Fibroblast of lung (primary cell): ENCODE measurements around the gene HIVEP3. TPM values are rescaled to one million over a fixed set of nuclear protein-coding genes. Genes with fewer than 3 reads are reported as not detected.

Experiments
- DNase-seq, 2 donors: peaks; one replicate each; pipeline versions ENCODE4 v3.0.0 to v3.0.0-alpha.2; 2010; ENCODE audit warnings: low read depth in 2 of 2
- H2AFZ ChIP-seq: 2 replicates; pipeline ENCODE4 v1.5.1; 2012; ENCODE audit warnings: low read length, control low read depth, inconsistent platforms
- H3K27ac ChIP-seq: 2 replicates; pipeline ENCODE4 v1.5.1; 2011; ENCODE audit warnings: low read length, control low read depth; ENCODE audit not compliant: insufficient read depth
- H3K27me3 ChIP-seq: 2 replicates; pipeline ENCODE4 v1.5.1; 2011; ENCODE audit warnings: mild to moderate bottlenecking, low read length; ENCODE audit not compliant: control insufficient read depth, insufficient read depth
- H3K36me3 ChIP-seq: 2 replicates; pipeline ENCODE4 v1.5.1; 2011; ENCODE audit warnings: low read length; ENCODE audit not compliant: control insufficient read depth, insufficient read depth
- H3K4me1 ChIP-seq: 2 replicates; pipeline ENCODE4 v1.5.1; 2011; ENCODE audit warnings: low read length; ENCODE audit not compliant: control insufficient read depth, insufficient read depth; ENCODE audit errors: extremely low read depth
- H3K4me2 ChIP-seq: 2 replicates; pipeline ENCODE4 v1.5.1; 2011; ENCODE audit warnings: low read length, control low read depth; ENCODE audit not compliant: insufficient read depth; ENCODE audit errors: extremely low read depth
- H3K4me3 ChIP-seq, 4 experiments: fragments of 200-600 bp in 1 of 4; sonication (generic) in 1 of 4; replicated peaks in 1 of 4; 2 replicates each; pipeline ENCODE4 v1.5.1; 2011 to 2016; ENCODE audit warnings: low read length in 4 of 4, low read depth in 3 of 4, mild to moderate bottlenecking in 3 of 4, control low read depth in 2 of 4, inconsistent platforms in 1 of 4, mixed read lengths in 1 of 4; ENCODE audit not compliant: insufficient read depth in 1 of 4; ENCODE audit errors: control extremely low read depth in 1 of 4
- H3K79me2 ChIP-seq: 2 replicates; pipeline ENCODE4 v1.5.1; 2012; ENCODE audit warnings: mild to moderate bottlenecking, low read length, inconsistent platforms; ENCODE audit not compliant: control insufficient read depth, insufficient read depth
- H3K9ac ChIP-seq: 2 replicates; pipeline ENCODE4 v1.5.1; 2011; ENCODE audit warnings: mild to moderate bottlenecking, low read length, control low read depth; ENCODE audit not compliant: insufficient read depth
- H3K9me3 ChIP-seq: 2 replicates; pipeline ENCODE4 v1.5.1; 2012; ENCODE audit warnings: low read depth, low read length; ENCODE audit not compliant: control insufficient read depth, insufficient read depth
- H4K20me1 ChIP-seq: 2 replicates; pipeline ENCODE4 v1.5.1; 2011; ENCODE audit warnings: low read length; ENCODE audit not compliant: control insufficient read depth, insufficient read depth; ENCODE audit errors: extremely low read depth
- EZH2 ChIP-seq: IDR thresholded peaks from 2 replicates; pipeline ENCODE4 v1.5.1; 2012; ENCODE audit warnings: low read length, control low read depth, mild to moderate bottlenecking; ENCODE audit errors: missing control alignments
- polyA plus RNA-seq, 2 donors: library from polyadenylated mRNA; depleted of rRNA in 1 of 2; stranded (reverse) in 1 of 2; unstranded in 1 of 2; fragments of >200 nt; gene quantifications; 2 replicates each; pipeline ENCODE4 v1.2.1, GENCODE V29; 2011 to 2012; ENCODE audit warnings: missing spikeins in 1 of 2
- total RNA-seq: library from RNA; depleted of rRNA; stranded (reverse); fragments of >200 nt; gene quantifications from 2 replicates; pipeline ENCODE4 v1.2.1, GENCODE V29; 2014
- TF ChIP-seq, protein P1 (sequence below), 2 donors: IDR thresholded peaks in 1 of 2; conservative IDR thresholded peaks in 1 of 2; 1 replicate in 1 of 2; 2 replicates in 1 of 2; pipeline ENCODE4 v1.5.1; 2011 to 2012; ENCODE audit warnings: low read length in 2 of 2, control low read depth in 1 of 2, inconsistent platforms in 1 of 2, low read depth in 1 of 2, mild to moderate bottlenecking in 1 of 2

The HIVEP3 gene
- total and polyA plus RNA-seq, 2 donors (not counting 1 experiment from before 2014, with no cell fraction given): 0.83 to 3.2 TPM

DNA sequence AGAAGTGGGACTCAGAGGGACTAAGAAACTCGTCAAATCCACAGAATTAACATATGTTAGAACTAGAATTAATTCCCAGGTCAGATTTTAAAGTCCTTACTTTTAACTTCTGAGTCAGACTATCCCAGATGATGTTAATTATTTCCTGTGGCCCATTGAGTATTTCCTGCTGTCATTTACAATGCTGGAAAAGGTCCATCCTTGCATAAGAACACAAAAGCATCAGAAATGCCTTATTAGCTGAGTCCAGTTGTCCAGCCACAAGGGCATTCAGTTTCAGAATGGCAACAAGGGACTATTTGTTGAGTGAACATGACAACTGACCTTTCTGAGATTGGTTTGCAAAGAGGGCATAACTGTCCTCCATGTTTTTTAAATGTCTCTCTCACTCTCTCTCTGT lies 16.5 kb upstream of the HIVEP3 start:
- Histone ChIP-seq H3K36me3 (no peaks in the 10 kb centered on the region), H3K27me3 (no peaks in the 10 kb centered on the region), H3K9ac (no peak overlapping the region), H3K4me2 (no peak overlapping the region), H3K9me3 (no peaks in the 10 kb centered on the region), H3K27ac (no peak overlapping the region), H3K4me3 (no peak overlapping the region), H2AFZ (no peak overlapping the region), H3K4me1 (peaks cover 2% of the 10 kb centered on the region), H4K20me1 (no peaks in the 10 kb centered on the region), H3K79me2 (no peaks in the 10 kb centered on the region)
- TF ChIP-seq EZH2: no peak
- TF ChIP-seq, protein P1, sequence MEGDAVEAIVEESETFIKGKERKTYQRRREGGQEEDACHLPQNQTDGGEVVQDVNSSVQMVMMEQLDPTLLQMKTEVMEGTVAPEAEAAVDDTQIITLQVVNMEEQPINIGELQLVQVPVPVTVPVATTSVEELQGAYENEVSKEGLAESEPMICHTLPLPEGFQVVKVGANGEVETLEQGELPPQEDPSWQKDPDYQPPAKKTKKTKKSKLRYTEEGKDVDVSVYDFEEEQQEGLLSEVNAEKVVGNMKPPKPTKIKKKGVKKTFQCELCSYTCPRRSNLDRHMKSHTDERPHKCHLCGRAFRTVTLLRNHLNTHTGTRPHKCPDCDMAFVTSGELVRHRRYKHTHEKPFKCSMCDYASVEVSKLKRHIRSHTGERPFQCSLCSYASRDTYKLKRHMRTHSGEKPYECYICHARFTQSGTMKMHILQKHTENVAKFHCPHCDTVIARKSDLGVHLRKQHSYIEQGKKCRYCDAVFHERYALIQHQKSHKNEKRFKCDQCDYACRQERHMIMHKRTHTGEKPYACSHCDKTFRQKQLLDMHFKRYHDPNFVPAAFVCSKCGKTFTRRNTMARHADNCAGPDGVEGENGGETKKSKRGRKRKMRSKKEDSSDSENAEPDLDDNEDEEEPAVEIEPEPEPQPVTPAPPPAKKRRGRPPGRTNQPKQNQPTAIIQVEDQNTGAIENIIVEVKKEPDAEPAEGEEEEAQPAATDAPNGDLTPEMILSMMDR (conservative IDR thresholded peaks at IDR 0.05 in 1 of 2, IDR thresholded peaks at IDR 0.05 in 1 of 2; ENCODE audit: low read depth in 1 of 2, low read length in 2 of 2): no peak
- DNase-seq: peak; percentile 39 to 75

DNA sequence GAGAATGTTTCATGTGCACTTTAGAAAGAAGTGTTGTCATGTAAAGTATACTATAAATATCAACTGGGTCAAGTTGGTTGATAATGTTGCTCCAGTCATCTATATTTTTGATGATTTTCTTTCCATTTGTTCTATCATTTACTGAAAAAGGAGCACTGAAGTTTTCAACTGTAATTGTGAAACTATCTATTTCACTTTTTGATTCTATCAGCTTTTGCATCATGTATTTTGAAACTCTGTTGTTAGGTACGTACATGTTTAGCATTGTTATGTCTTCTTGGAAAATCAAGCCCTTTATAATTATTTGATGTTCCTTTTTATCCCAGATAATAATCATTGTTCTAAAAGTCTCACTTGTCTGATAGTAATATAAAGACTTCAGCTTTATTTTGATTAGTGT lies 14.4 kb upstream of the HIVEP3 start:
- no peak for DNase-seq
- no peaks in the 10 kb centered on the region for H3K9me3 ChIP-seq
- H3K4me3 ChIP-seq: no peak overlapping the region
- no peak overlapping the region for H3K9ac ChIP-seq
- H2AFZ ChIP-seq: no peak overlapping the region
- no peaks in the 10 kb centered on the region for H3K27me3 ChIP-seq
- H4K20me1 ChIP-seq: no peaks in the 10 kb centered on the region
- TF ChIP-seq EZH2: no peak
- TF ChIP-seq, protein P1 (conservative IDR thresholded peaks at IDR 0.05 in 1 of 2, IDR thresholded peaks at IDR 0.05 in 1 of 2; ENCODE audit: low read depth in 1 of 2, low read length in 2 of 2): no peak
- no peak overlapping the region for H3K4me2 ChIP-seq
- no peaks in the 10 kb centered on the region for H3K79me2 ChIP-seq
- no peaks in the 10 kb centered on the region for H3K36me3 ChIP-seq
- peaks cover 2% of the 10 kb centered on the region for H3K4me1 ChIP-seq
- H3K27ac ChIP-seq: no peak overlapping the region

DNA sequence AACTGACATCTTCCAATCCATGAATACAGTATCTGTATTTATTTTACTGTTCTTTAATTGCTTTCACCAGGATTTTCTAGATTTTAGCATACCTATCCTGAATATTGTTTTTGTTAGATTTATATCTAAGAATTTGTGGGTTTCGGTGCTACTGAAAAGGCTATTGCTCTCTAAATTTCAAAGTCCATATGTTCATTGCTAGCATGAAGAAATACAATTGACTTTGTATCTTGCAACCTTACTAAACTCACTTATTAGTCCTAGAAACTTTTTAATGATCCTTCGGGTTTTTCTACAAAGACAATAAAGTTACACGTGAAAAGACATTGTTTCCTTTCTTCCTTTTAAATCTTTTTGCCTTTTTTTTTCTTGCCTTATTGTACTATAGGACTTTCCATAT lies 12.9 kb upstream of the HIVEP3 start:
- no peaks in the 10 kb centered on the region for H3K36me3 ChIP-seq
- H3K4me2 ChIP-seq: no peak overlapping the region
- no peaks in the 10 kb centered on the region for H3K27me3 ChIP-seq
- DNase-seq: no peak
- H3K9ac ChIP-seq: no peak overlapping the region
- H2AFZ ChIP-seq: no peak overlapping the region
- peaks cover 2% of the 10 kb centered on the region for H3K4me1 ChIP-seq
- no peaks in the 10 kb centered on the region for H4K20me1 ChIP-seq
- no peak overlapping the region for H3K4me3 ChIP-seq
- no peak overlapping the region for H3K27ac ChIP-seq
- no peak for TF ChIP-seq EZH2
- TF ChIP-seq, protein P1 (conservative IDR thresholded peaks at IDR 0.05 in 1 of 2, IDR thresholded peaks at IDR 0.05 in 1 of 2; ENCODE audit: low read depth in 1 of 2, low read length in 2 of 2): no peak
- no peaks in the 10 kb centered on the region for H3K79me2 ChIP-seq
- H3K9me3 ChIP-seq: no peaks in the 10 kb centered on the region
